Neural crest cell (in vitro differentiated cells): ENCODE data around the gene SLC17A2. TPM values are rescaled to one million over a fixed set of nuclear protein-coding genes. Genes with fewer than 3 reads are reported as not detected.
A peak's percentile ranks its signal among the peaks of the same experiment; 100 is the strongest.

Source experiments
- DNase-seq: peaks from one replicate; pipeline ENCODE4 v3.0.0; 2021; ENCODE audit warnings: low read depth, mixed read lengths, low spot score
- H3K27ac Mint-ChIP-seq: one replicate; pipeline ENCODE4 v1.8.0; 2021; ENCODE audit warnings: mild to moderate bottlenecking, mixed read lengths; ENCODE audit not compliant: unreplicated experiment
- H3K27me3 Mint-ChIP-seq: 2 replicates; pipeline ENCODE4 v1.8.0; 2021; ENCODE audit warnings: low read depth, mild to moderate bottlenecking, mixed read lengths
- H3K36me3 Mint-ChIP-seq: 2 replicates; pipeline ENCODE4 v1.8.0; 2021; ENCODE audit warnings: low read depth, mild to moderate bottlenecking, mixed read lengths
- H3K4me1 Mint-ChIP-seq: 2 replicates; pipeline ENCODE4 v1.8.0; 2021; ENCODE audit warnings: mixed read lengths
- H3K4me3 Mint-ChIP-seq: one replicate; pipeline ENCODE4 v1.8.0; 2021; ENCODE audit warnings: mild to moderate bottlenecking, mixed read lengths
- H3K9me3 Mint-ChIP-seq: 2 replicates; pipeline ENCODE4 v1.8.0; 2021; ENCODE audit warnings: mixed read lengths
- total RNA-seq: library from RNA; stranded (reverse); gene quantifications from 2 replicates; pipeline ENCODE4 v1.2.1, GENCODE V29; 2021
- TF ChIP-seq, protein P1 (sequence below): fragments of 200-600 bp; sonication (generic); conservative IDR thresholded peaks from 2 replicates; pipeline ENCODE4 v1.5.0; 2021; ENCODE audit warnings: antibody characterized with exemption, mild to moderate bottlenecking

SLC17A2 gene
- total RNA-seq, 1 donor from 2014 or later = not detected

DNA sequence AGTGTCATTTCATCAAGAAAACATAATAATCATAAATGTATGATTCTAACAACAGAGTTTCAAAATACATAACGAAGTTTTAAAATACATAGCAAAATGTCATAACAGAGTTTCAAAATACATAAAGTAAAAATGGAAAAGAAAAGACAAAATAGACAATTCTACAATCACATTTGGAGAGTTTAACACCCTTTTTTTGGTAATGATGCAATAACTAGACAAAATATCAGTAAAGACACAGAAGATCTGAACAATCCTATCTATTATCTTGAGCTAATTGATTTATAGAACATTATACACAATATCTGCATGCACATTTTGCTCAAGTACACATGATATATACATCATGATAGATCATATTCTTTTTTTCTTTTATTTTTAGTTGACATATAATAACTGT is 13.4 kb upstream of the SLC17A2 start:
- Mint-ChIP-seq H3K9me3 (peaks cover 8% of the 10 kb centered on the region), H3K36me3 (no peaks in the 10 kb centered on the region), H3K4me1 (no peaks in the 10 kb centered on the region), H3K27me3 (no peaks in the 10 kb centered on the region), H3K27ac (no peak overlapping the region), H3K4me3 (no peak overlapping the region)
- TF ChIP-seq, protein P1, sequence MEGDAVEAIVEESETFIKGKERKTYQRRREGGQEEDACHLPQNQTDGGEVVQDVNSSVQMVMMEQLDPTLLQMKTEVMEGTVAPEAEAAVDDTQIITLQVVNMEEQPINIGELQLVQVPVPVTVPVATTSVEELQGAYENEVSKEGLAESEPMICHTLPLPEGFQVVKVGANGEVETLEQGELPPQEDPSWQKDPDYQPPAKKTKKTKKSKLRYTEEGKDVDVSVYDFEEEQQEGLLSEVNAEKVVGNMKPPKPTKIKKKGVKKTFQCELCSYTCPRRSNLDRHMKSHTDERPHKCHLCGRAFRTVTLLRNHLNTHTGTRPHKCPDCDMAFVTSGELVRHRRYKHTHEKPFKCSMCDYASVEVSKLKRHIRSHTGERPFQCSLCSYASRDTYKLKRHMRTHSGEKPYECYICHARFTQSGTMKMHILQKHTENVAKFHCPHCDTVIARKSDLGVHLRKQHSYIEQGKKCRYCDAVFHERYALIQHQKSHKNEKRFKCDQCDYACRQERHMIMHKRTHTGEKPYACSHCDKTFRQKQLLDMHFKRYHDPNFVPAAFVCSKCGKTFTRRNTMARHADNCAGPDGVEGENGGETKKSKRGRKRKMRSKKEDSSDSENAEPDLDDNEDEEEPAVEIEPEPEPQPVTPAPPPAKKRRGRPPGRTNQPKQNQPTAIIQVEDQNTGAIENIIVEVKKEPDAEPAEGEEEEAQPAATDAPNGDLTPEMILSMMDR = no peak
- DNase-seq = no peak

DNA sequence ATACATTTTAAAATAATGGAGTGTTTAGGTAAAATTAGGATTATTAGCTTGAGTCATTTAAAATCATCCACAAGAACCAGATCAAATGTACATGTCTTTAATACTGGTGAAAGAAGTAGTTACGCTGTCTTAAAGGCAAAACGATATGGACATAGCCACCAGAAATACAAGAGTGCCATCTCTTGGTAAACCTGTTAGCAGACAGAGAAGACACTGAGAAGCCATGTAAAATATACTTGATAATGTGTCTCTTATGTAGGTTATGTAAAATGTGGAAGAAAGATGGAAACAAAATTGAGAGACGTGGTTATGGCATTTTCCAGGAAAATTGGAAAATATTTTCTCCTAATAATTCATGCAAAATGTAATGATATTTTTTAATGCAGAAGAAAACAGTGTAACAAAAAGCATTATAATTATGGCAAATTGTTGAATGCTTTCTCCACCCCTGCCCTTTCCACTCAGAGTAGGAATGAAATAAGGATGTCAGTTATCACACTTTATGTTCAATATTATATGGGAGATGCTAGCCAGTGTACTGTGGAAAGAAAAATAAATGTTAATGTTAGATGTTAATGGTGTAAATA is 12.2 kb upstream of the SLC17A2 start:
- TF ChIP-seq, protein P1 = peak; percentile 63
- Mint-ChIP-seq H3K9me3 (peaks cover 8% of the 10 kb centered on the region), H3K4me1 (no peaks in the 10 kb centered on the region), H3K36me3 (no peaks in the 10 kb centered on the region), H3K27ac (no peak overlapping the region), H3K4me3 (no peak overlapping the region), H3K27me3 (no peaks in the 10 kb centered on the region)
- no peak for DNase-seq

DNA sequence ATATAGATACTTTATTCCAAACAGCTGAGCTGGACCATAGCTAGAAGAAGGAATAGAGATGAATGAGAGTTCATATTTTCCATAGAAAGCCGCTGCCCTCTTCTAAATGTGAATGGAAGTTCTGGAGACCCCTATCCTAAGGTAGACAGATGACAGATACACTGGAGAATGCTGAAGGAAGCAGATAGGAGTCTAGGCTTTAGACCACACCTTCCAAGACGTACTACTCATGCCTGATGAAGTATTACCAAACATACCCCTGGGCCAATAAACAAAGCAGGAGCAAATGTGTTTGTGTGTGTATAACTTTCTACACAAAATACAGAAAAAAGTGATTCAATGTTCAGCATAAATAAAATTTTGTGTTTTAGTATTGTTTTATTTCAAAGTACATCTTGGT is 9.1 kb upstream of the SLC17A2 start:
- Mint-ChIP-seq H3K4me3 (no peak overlapping the region), H3K27ac (no peak overlapping the region)

DNA sequence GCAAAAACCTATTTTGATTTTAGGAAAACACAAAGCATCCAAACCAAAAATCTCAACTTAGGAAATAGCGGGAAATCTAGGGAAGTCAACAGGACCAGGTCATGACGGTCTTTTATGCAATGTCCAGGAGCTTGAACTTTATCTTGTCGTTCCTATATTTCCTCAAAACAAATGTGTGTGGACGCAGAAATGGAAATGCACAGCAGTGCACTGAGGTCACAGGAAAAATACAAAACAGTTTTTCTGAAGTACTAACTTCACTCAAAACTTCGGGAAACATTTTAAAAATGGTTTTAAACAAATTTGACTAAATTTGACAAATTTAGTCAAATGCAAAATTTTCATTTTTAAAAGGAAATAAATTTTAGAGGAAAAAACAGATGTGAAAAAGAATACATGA is 5.5 kb upstream of the SLC17A2 start:
- no peak overlapping the region for H3K27ac Mint-ChIP-seq
- no peak overlapping the region for H3K4me3 Mint-ChIP-seq
- no peaks in the 10 kb centered on the region for H3K36me3 Mint-ChIP-seq
- TF ChIP-seq, protein P1 = no peak
- H3K27me3 Mint-ChIP-seq = no peaks in the 10 kb centered on the region
- DNase-seq = no peak
- peaks cover 3% of the 10 kb centered on the region for H3K9me3 Mint-ChIP-seq
- H3K4me1 Mint-ChIP-seq = no peaks in the 10 kb centered on the region

More for the DNA sequence above, 9.1 kb upstream of the SLC17A2 start:
- Mint-ChIP-seq H3K4me1 (no peaks in the 10 kb centered on the region), H3K27me3 (no peaks in the 10 kb centered on the region), H3K9me3 (no peaks in the 10 kb centered on the region), H3K36me3 (no peaks in the 10 kb centered on the region)
- TF ChIP-seq, protein P1 = no peak
- DNase-seq = no peak

DNA sequence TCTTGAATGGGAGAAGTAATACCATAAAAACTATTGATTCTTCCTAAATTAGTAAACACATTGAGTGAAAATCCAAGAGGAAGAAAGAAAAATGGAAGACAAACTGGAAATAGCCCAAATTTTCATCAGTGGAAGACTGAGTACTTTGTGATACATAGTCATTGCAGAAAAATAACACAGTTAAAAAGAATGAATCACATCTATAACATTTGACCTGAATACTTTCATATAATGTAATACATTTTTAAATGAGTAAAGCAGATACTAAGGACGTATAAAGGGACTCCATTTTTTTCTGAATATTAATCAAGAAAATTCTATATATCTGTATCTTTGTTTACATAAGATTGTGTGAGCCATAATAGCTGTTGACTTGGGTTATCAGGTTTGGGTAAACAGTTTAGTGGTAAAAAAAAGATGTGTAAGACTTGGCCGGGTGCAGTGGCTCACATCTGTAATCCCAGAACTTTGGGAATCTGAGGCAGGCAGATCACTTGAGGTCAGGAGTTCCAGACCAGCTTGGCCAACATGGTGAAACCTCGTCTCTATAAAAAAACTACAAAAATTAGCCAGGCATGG is 4.3 kb upstream of the SLC17A2 start:
- Mint-ChIP-seq H3K36me3 (no peaks in the 10 kb centered on the region), H3K4me3 (no peak overlapping the region), H3K4me1 (no peaks in the 10 kb centered on the region), H3K9me3 (peaks cover 3% of the 10 kb centered on the region), H3K27ac (no peak overlapping the region), H3K27me3 (no peaks in the 10 kb centered on the region)
- TF ChIP-seq, protein P1 = no peak
- DNase-seq = no peak
